Esophagus squamous epithelium (tissue), 4 donors: Measurements from ENCODE around the gene AHI1.

ENCODE experiments used
- CTCF ChIP-seq, 6 experiments: fragments of 450-650 bp in 4 of 6; fragments of 200-600 bp in 2 of 6; sonication (generic) in 2 of 6; IDR thresholded peaks; one replicate each; pipeline ENCODE4 v1.5.1; 2016 to 2019; ENCODE audit warnings: antibody characterized with exemption in 6 of 6, mild to moderate bottlenecking in 4 of 6, moderate library complexity in 4 of 6
- POLR2A ChIP-seq, 4 donors: fragments of 450-650 bp; IDR thresholded peaks; one replicate each; pipeline ENCODE4 v1.6.1; 2017; ENCODE audit warnings: antibody characterized with exemption in 4 of 4, mild to moderate bottlenecking in 4 of 4, moderate library complexity in 3 of 4

GRCh38 chr6:135498185-135498841 is 773 bp upstream of the AHI1 start:
- TF ChIP-seq CTCF (IDR thresholded peaks at IDR 0.05) (no peak), POLR2A (IDR thresholded peaks at IDR 0.05) (peak in 2 of 4 donors; percentile 23 to 41)
